GM18498 (cell line): ENCODE results near the gene JCAD.
"Not testable (repeated sequence)": the region's sequence is repeated elsewhere in the genome, so short reads cannot be mapped to it uniquely, and the experiment has no call there.

Experiments
- ATAC-seq: cut with Tn5 transposase; IDR thresholded peaks from one replicate; pipeline ENCODE4 v1.9.1; 2021; ENCODE audit warnings: mild to moderate bottlenecking, moderate library complexity; ENCODE audit not compliant: unreplicated experiment

The JCAD gene

GRCh38 chr10:30059209-30060107, at the start of gene JCAD:
Gene JCAD, minus strand, starts transcription at chr10:30059586. Its CDS starts 11,774 bp downstream, at chr10:30047812.
- peak; percentile 77 for ATAC-seq

GRCh38 chr10:30106987-30107386, 47.6 kb upstream of the JCAD start:
- no peak for ATAC-seq

GRCh38 chr10:30103595-30104320, 44.4 kb upstream of the JCAD start:
- ATAC-seq = no peak

- ATAC-seq = not testable (repeated sequence)
Observed at GRCh38 chr10:30099706-30100105, 40.3 kb upstream of the JCAD start.

- ATAC-seq = no peak
Observed at GRCh38 chr10:30099101-30099500, 39.7 kb upstream of the JCAD start.

- ATAC-seq = no peak
Observed at GRCh38 chr10:30098629-30099028, 39.2 kb upstream of the JCAD start.

- ATAC-seq = no peak
Observed at GRCh38 chr10:30096564-30096963, 37.2 kb upstream of the JCAD start.

- ATAC-seq = no peak
Observed at GRCh38 chr10:30095631-30096422, 36.4 kb upstream of the JCAD start.

GRCh38 chr10:30094601-30095000, 35.2 kb upstream of the JCAD start:
- no peak for ATAC-seq

- no peak for ATAC-seq
Observed at GRCh38 chr10:30093303-30093950, 34.0 kb upstream of the JCAD start.

GRCh38 chr10:30092151-30092790, 32.9 kb upstream of the JCAD start:
- ATAC-seq = no peak

GRCh38 chr10:30091136-30091535, 31.8 kb upstream of the JCAD start:
- no peak for ATAC-seq

GRCh38 chr10:30088178-30088577, 28.8 kb upstream of the JCAD start:
- ATAC-seq = no peak

- ATAC-seq = no peak
Observed at GRCh38 chr10:30083934-30084333, 24.5 kb upstream of the JCAD start.

GRCh38 chr10:30081182-30081581, 21.8 kb upstream of the JCAD start:
- no peak for ATAC-seq

GRCh38 chr10:30080161-30080560, 20.8 kb upstream of the JCAD start:
- no peak for ATAC-seq

GRCh38 chr10:30079408-30079807, 20.0 kb upstream of the JCAD start:
- ATAC-seq = no peak

- ATAC-seq = no peak
Observed at GRCh38 chr10:30075481-30075880, 16.1 kb upstream of the JCAD start.

GRCh38 chr10:30074933-30075332, 15.5 kb upstream of the JCAD start:
- ATAC-seq = no peak

- ATAC-seq = no peak
Observed at GRCh38 chr10:30074090-30074489, 14.7 kb upstream of the JCAD start.
